HG03064 (cell line): ENCODE measurements around the gene MRPL50.

Experiments
- ATAC-seq: cut with Tn5 transposase; IDR thresholded peaks from one replicate; pipeline ENCODE4 v1.9.1; 2021; ENCODE audit warnings: low read depth; ENCODE audit not compliant: unreplicated experiment

MRPL50 gene

GRCh38 chr9:101381118-101381517 lies 17.3 kb downstream of the MRPL50 start:
- no peak for ATAC-seq

GRCh38 chr9:101380295-101380694 lies 18.1 kb downstream of the MRPL50 start:
- ATAC-seq: no peak

- ATAC-seq: no peak
Measured at GRCh38 chr9:101376111-101376848, 22.1 kb downstream of the MRPL50 start.

- ATAC-seq: no peak
Measured at GRCh38 chr9:101375546-101375945, 22.9 kb downstream of the MRPL50 start.

GRCh38 chr9:101372327-101373118 lies 25.9 kb downstream of the MRPL50 start:
- ATAC-seq: no peak

- ATAC-seq: no peak
Measured at GRCh38 chr9:101371813-101372212, 26.6 kb downstream of the MRPL50 start.

GRCh38 chr9:101369884-101370531 lies 28.4 kb downstream of the MRPL50 start:
- no peak for ATAC-seq

- ATAC-seq: no peak
Measured at GRCh38 chr9:101369286-101369685, 29.1 kb downstream of the MRPL50 start.

- no peak for ATAC-seq
Measured at GRCh38 chr9:101367323-101367722, 31.1 kb downstream of the MRPL50 start.

GRCh38 chr9:101366038-101366756 lies 32.2 kb downstream of the MRPL50 start:
- ATAC-seq: no peak

- ATAC-seq: no peak
Measured at GRCh38 chr9:101365181-101365580, 33.2 kb downstream of the MRPL50 start.

- ATAC-seq: no peak
Measured at GRCh38 chr9:101362450-101362849, 36.0 kb downstream of the MRPL50 start.

GRCh38 chr9:101360647-101361046 lies 37.8 kb downstream of the MRPL50 start:
- ATAC-seq: no peak

GRCh38 chr9:101359679-101360078 lies 38.7 kb downstream of the MRPL50 start:
- no peak for ATAC-seq

GRCh38 chr9:101356619-101357018 lies 41.8 kb downstream of the MRPL50 start:
- no peak for ATAC-seq

- ATAC-seq: no peak
Measured at GRCh38 chr9:101354765-101355708, 43.4 kb downstream of the MRPL50 start.

- ATAC-seq: no peak
Measured at GRCh38 chr9:101354143-101354764, 44.2 kb downstream of the MRPL50 start.

- ATAC-seq: no peak
Measured at GRCh38 chr9:101353683-101354082, 44.7 kb downstream of the MRPL50 start.

- ATAC-seq: no peak
Measured at GRCh38 chr9:101352892-101353463, 45.4 kb downstream of the MRPL50 start.
